ENCODE results near the gene ABCC9.

GRCh38 chr12:21892341-21892740, 48.9 kb downstream of the ABCC9 start:
- TF ChIP-seq CTCF (IDR thresholded peaks at IDR 0.05) = no peak
- TF ChIP-seq POLR2A (IDR thresholded peaks at IDR 0.05) = no peak
